WTC11 (cell line): ENCODE results near the gene ELMOD1.

Source experiments
- FOXJ3 ChIP-seq: sonication (generic); formaldehyde crosslinking; IDR thresholded peaks from 2 replicates; pipeline ENCODE4 v1.9.0; 2021; ENCODE audit warnings: missing genetic modification reagents, mild to moderate bottlenecking, borderline replicate concordance
- IRF2 ChIP-seq: sonication (generic); formaldehyde crosslinking; IDR thresholded peaks from 2 replicates; pipeline ENCODE4 v1.8.0; 2022; ENCODE audit warnings: low read depth, missing genetic modification reagents, borderline replicate concordance
- JUN ChIP-seq: sonication (generic); formaldehyde crosslinking; IDR thresholded peaks from 2 replicates; pipeline ENCODE4 v1.8.0; 2023; ENCODE audit warnings: mild to moderate bottlenecking, missing genetic modification reagents
- PREB ChIP-seq: sonication (generic); formaldehyde crosslinking; IDR thresholded peaks from 2 replicates; pipeline ENCODE4 v1.8.1; 2022; ENCODE audit warnings: mild to moderate bottlenecking, missing genetic modification reagents, moderate library complexity, borderline replicate concordance
- RELA ChIP-seq: sonication (generic); formaldehyde crosslinking; IDR thresholded peaks from 2 replicates; pipeline ENCODE4 v1.8.1; 2022; ENCODE audit warnings: missing genetic modification reagents, mild to moderate bottlenecking, borderline replicate concordance
- SP1 ChIP-seq: sonication (generic); formaldehyde crosslinking; conservative IDR thresholded peaks from 2 replicates; pipeline ENCODE4 v1.8.1; 2022; ENCODE audit warnings: missing genetic modification reagents
- TF ChIP-seq, protein P1 (sequence below): fragments of 200-600 bp; IDR thresholded peaks from 2 replicates; pipeline ENCODE4 v1.8.0; 2022; ENCODE audit warnings: antibody characterized with exemption
- TF ChIP-seq, protein P2 (sequence below): sonication (generic); formaldehyde crosslinking; conservative IDR thresholded peaks from 2 replicates; pipeline ENCODE4 v1.8.1; 2022; ENCODE audit warnings: mild to moderate bottlenecking, missing genetic modification reagents
- TF ChIP-seq, protein P3 (sequence below): sonication (generic); formaldehyde crosslinking; IDR thresholded peaks from 2 replicates; pipeline ENCODE4 v1.8.0; 2022; ENCODE audit warnings: mild to moderate bottlenecking, missing genetic modification reagents
- TF ChIP-seq, protein P4 (sequence below): fragments of 250-450 bp; sonication (Bioruptor Pico); conservative IDR thresholded peaks from 2 replicates; pipeline ENCODE4 v1.9.0; 2021; ENCODE audit warnings: mild to moderate bottlenecking

GRCh38 chr11:107631043-107631442, 40.1 kb downstream of the ELMOD1 start:
- TF ChIP-seq, protein P1, sequence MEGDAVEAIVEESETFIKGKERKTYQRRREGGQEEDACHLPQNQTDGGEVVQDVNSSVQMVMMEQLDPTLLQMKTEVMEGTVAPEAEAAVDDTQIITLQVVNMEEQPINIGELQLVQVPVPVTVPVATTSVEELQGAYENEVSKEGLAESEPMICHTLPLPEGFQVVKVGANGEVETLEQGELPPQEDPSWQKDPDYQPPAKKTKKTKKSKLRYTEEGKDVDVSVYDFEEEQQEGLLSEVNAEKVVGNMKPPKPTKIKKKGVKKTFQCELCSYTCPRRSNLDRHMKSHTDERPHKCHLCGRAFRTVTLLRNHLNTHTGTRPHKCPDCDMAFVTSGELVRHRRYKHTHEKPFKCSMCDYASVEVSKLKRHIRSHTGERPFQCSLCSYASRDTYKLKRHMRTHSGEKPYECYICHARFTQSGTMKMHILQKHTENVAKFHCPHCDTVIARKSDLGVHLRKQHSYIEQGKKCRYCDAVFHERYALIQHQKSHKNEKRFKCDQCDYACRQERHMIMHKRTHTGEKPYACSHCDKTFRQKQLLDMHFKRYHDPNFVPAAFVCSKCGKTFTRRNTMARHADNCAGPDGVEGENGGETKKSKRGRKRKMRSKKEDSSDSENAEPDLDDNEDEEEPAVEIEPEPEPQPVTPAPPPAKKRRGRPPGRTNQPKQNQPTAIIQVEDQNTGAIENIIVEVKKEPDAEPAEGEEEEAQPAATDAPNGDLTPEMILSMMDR, result no peak
- TF ChIP-seq, protein P2, sequence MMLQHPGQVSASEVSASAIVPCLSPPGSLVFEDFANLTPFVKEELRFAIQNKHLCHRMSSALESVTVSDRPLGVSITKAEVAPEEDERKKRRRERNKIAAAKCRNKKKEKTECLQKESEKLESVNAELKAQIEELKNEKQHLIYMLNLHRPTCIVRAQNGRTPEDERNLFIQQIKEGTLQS (CRISPR knock-in tag), result no peak
- no peak for TF ChIP-seq FOXJ3 (CRISPR knock-in tag)
- no peak for TF ChIP-seq IRF2
- TF ChIP-seq PREB, result no peak
- TF ChIP-seq, protein P3, sequence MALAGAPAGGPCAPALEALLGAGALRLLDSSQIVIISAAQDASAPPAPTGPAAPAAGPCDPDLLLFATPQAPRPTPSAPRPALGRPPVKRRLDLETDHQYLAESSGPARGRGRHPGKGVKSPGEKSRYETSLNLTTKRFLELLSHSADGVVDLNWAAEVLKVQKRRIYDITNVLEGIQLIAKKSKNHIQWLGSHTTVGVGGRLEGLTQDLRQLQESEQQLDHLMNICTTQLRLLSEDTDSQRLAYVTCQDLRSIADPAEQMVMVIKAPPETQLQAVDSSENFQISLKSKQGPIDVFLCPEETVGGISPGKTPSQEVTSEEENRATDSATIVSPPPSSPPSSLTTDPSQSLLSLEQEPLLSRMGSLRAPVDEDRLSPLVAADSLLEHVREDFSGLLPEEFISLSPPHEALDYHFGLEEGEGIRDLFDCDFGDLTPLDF (CRISPR knock-in tag), result no peak
- TF ChIP-seq RELA (CRISPR knock-in tag), result no peak
- no peak for TF ChIP-seq SP1
- TF ChIP-seq, protein P4, sequence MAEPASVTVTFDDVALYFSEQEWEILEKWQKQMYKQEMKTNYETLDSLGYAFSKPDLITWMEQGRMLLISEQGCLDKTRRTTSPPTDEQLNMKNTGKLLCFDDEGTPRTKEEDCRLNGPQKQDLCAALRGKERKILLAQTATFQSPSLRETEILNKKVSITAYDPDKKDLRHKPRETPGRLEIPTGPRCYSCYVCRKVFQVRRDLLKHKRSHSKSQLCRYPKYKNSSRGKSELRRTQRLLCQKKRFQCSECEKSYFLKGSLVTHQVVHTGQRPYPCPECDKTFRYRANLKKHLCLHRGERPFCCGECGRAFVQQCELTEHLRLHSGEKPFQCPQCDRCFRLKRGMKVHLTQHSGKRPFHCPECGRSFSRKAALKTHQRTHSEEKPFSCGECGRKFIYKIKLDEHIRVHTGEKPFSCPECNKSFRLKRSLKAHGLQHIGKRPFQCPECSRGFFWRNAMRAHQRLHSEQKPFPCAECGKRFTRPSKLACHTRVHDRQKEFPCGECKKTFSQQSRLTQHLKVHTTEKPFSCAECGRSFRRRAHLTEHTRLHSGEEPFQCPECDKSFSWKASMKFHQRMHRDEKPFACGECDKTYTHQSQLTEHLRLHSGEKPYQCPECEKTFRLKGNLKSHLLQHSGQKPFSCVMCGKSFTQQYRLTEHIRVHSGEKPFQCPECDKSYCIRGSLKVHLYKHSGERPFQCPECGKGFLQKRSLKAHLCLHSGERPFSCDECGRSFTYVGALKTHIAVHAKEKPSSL (CRISPR knock-in tag), result no peak
- TF ChIP-seq JUN (CRISPR knock-in tag), result no peak
